Measurements from ENCODE around the gene CFAP54. TPM values are rescaled to one million over a fixed set of nuclear protein-coding genes. Genes with fewer than 3 reads are reported as not detected.

CFAP54 gene
- polyA plus RNA-seq, 1 of the 3 experiments (the other 2 are of a cell fraction), result 0.87 TPM

GRCh38 chr12:96701856-96702255 is 212.5 kb downstream of the CFAP54 start (continued):
- TF ChIP-seq REST (IDR thresholded peaks at IDR 0.05; ENCODE audit: low read depth, low read length) (no peak), USF1 (IDR thresholded peaks at IDR 0.05; ENCODE audit: borderline replicate concordance, low read depth) (no peak), GABPA (IDR thresholded peaks at IDR 0.05; ENCODE audit: low read depth) (no peak), POLR2AphosphoS5 (IDR thresholded peaks at IDR 0.05; ENCODE audit: low read depth, low read length) (no peak)

GRCh38 chr12:96710127-96710745 is 220.9 kb downstream of the CFAP54 start:
- no peak overlapping the region for H2AFZ ChIP-seq (ENCODE audit: low read depth)
- H4K20me1 ChIP-seq (ENCODE audit: insufficient read depth), result no peaks in the 10 kb centered on the region
- WGBS (ENCODE audit: low lambda C conversion rate), result 48% methylated on average over 2 of the region's 2 CpGs
- ChIA-PET POLR2A (no interaction called here), CTCF (no interaction called here)
- H3K27me3 ChIP-seq (ENCODE audit: insufficient read depth), result peaks cover 5% of the 10 kb centered on the region; the same call in 1 of the 2 replicates
- no peaks in the 10 kb centered on the region for H3F3A ChIP-seq (replicated peaks; ENCODE audit: insufficient read depth)
- no peaks in the 10 kb centered on the region for H3K36me3 ChIP-seq (replicated peaks in 1 of 2; ENCODE audit: control insufficient read depth in 1 of 2, insufficient read depth in 2 of 2, low read length in 1 of 2)
- no peak overlapping the region for H3K4me3 ChIP-seq (ENCODE audit: low read depth in 2 of 2, low read length in 1 of 2)
- DNase-seq, result no peak
- H3K4me1 ChIP-seq (ENCODE audit: control insufficient read depth in 1 of 2, insufficient read depth in 2 of 2, low read depth in 1 of 2, low read length in 1 of 2), result no peaks in the 10 kb centered on the region
- no peaks in the 10 kb centered on the region for H3K79me2 ChIP-seq (ENCODE audit: insufficient read depth)
- no peaks in the 10 kb centered on the region for H3K9me3 ChIP-seq
- no peak for TF ChIP-seq FOSL2 (IDR thresholded peaks at IDR 0.05; ENCODE audit: borderline replicate concordance, low read depth)
- TF ChIP-seq USF1 (IDR thresholded peaks at IDR 0.05; ENCODE audit: borderline replicate concordance, low read depth), result no peak
- TF ChIP-seq POLR2AphosphoS5 (IDR thresholded peaks at IDR 0.05; ENCODE audit: low read depth, low read length), result no peak
- TF ChIP-seq ELF1 (IDR thresholded peaks at IDR 0.05), result no peak
- no peak for TF ChIP-seq TCF12 (IDR thresholded peaks at IDR 0.05)
- no peak for TF ChIP-seq EP300 (IDR thresholded peaks at IDR 0.05; ENCODE audit: borderline replicate concordance in 1 of 2, low read depth in 1 of 2, low read length in 1 of 2)
- no peak for TF ChIP-seq MXI1 (IDR thresholded peaks at IDR 0.05; ENCODE audit: low read depth, low read length)
- TF ChIP-seq USF2 (IDR thresholded peaks at IDR 0.05; ENCODE audit: borderline replicate concordance, low read depth, low read length), result no peak
- no peaks in the 10 kb centered on the region for H3K9me2 ChIP-seq
- H3K9ac ChIP-seq, result no peak overlapping the region
- H3K4me2 ChIP-seq, result no peak overlapping the region
- no peak overlapping the region for H3K27ac ChIP-seq (ENCODE audit: low read depth in 2 of 2, low read length in 1 of 2)
